H9 (cell line): ENCODE data around the gene B3GLCT. TPM values are rescaled to one million over a fixed set of nuclear protein-coding genes. Genes with fewer than 3 reads are reported as not detected.

ENCODE experiments used
- DNase-seq: peaks from one replicate; pipeline ENCODE4 v3.0.0-alpha.2; 2017
- H2AFZ ChIP-seq: one replicate; pipeline ENCODE4 v1.6.1; 2013; ENCODE audit warnings: mild to moderate bottlenecking, low read length, control low read depth, moderate library complexity
- H2AK5ac ChIP-seq: 2 replicates; pipeline ENCODE4 v1.6.1; 2013; ENCODE audit warnings: low read length, control low read depth, mixed read lengths; ENCODE audit not compliant: insufficient read length
- H2BK120ac ChIP-seq: one replicate; pipeline ENCODE4 v1.6.1; 2013; ENCODE audit warnings: low read depth, mild to moderate bottlenecking, low read length, control low read depth, inconsistent platforms; ENCODE audit not compliant: poor library complexity, severe bottlenecking
- H2BK12ac ChIP-seq: 2 replicates; pipeline ENCODE4 v1.6.1; 2013; ENCODE audit warnings: low read length, control low read depth, mixed read lengths, low read depth; ENCODE audit not compliant: insufficient read length
- H2BK15ac ChIP-seq: 2 replicates; pipeline ENCODE4 v1.6.1; 2013; ENCODE audit warnings: low read depth, low read length, control low read depth
- H2BK20ac ChIP-seq: one replicate; pipeline ENCODE4 v1.6.1; 2013; ENCODE audit warnings: low read depth, mild to moderate bottlenecking, low read length, control low read depth, inconsistent platforms; ENCODE audit not compliant: poor library complexity, severe bottlenecking
- H2BK5ac ChIP-seq: 2 replicates; pipeline ENCODE4 v1.6.1; 2013; ENCODE audit warnings: low read length, control low read depth, mixed read lengths; ENCODE audit not compliant: insufficient read length
- H3K14ac ChIP-seq: 2 replicates; pipeline ENCODE4 v1.6.1; 2013; ENCODE audit warnings: low read length, control low read depth; ENCODE audit not compliant: insufficient read depth
- H3K18ac ChIP-seq: 2 replicates; pipeline ENCODE4 v1.6.1; 2013; ENCODE audit warnings: low read depth, mild to moderate bottlenecking, mixed read lengths, low read length, control low read depth; ENCODE audit not compliant: insufficient read length
- H3K23ac ChIP-seq: 2 replicates; pipeline ENCODE4 v1.6.1; 2013; ENCODE audit warnings: low read length, control low read depth, mixed read lengths, low read depth; ENCODE audit not compliant: insufficient read length
- H3K23me2 ChIP-seq: 2 replicates; pipeline ENCODE4 v1.6.1; 2013; ENCODE audit warnings: low read depth, mild to moderate bottlenecking, mixed read lengths, low read length, control low read depth; ENCODE audit not compliant: insufficient read length, poor library complexity, severe bottlenecking
- H3K27ac ChIP-seq: 2 replicates; pipeline ENCODE4 v1.5.1; 2013; ENCODE audit warnings: low read length, control low read depth, mixed read lengths, low read depth; ENCODE audit not compliant: insufficient read length
- H3K27me3 ChIP-seq: 2 replicates; pipeline ENCODE4 v1.6.1; 2013; ENCODE audit warnings: low read length, control low read depth, inconsistent platforms; ENCODE audit not compliant: insufficient read depth
- H3K4ac ChIP-seq: 2 replicates; pipeline ENCODE4 v1.6.1; 2013; ENCODE audit warnings: low read depth, mild to moderate bottlenecking, control low read depth, inconsistent platforms, low read length, moderate library complexity
- H3K4me1 ChIP-seq: 2 replicates; pipeline ENCODE4 v1.6.1; 2013; ENCODE audit warnings: low read length, control low read depth, inconsistent platforms; ENCODE audit not compliant: insufficient read depth
- H3K4me2 ChIP-seq: 2 replicates; pipeline ENCODE4 v1.6.1; 2013; ENCODE audit warnings: low read length, control low read depth, mixed read lengths; ENCODE audit not compliant: insufficient read length, insufficient read depth
- H3K56ac ChIP-seq: 2 replicates; pipeline ENCODE4 v1.6.1; 2013; ENCODE audit warnings: low read depth, mild to moderate bottlenecking, mixed read lengths, low read length, control low read depth; ENCODE audit not compliant: insufficient read length
- H3K79me1 ChIP-seq: 2 replicates; pipeline ENCODE4 v1.6.1; 2013; ENCODE audit warnings: low read depth, mild to moderate bottlenecking, moderate library complexity, low read length, control low read depth, inconsistent platforms; ENCODE audit not compliant: insufficient read depth, poor library complexity, severe bottlenecking
- H3K79me2 ChIP-seq: 2 replicates; pipeline ENCODE4 v1.6.1; 2013; ENCODE audit warnings: low read length, control low read depth, inconsistent platforms; ENCODE audit not compliant: insufficient read depth
- H3K9ac ChIP-seq: 2 replicates; pipeline ENCODE4 v1.6.1; 2013; ENCODE audit warnings: low read length, control low read depth, mixed read lengths; ENCODE audit not compliant: insufficient read length; ENCODE audit errors: extremely low read depth
- H3K9me3 ChIP-seq: one replicate; pipeline ENCODE4 v1.6.1; 2013; ENCODE audit warnings: low read depth, low read length, inconsistent platforms; ENCODE audit not compliant: control insufficient read depth
- H3T11ph ChIP-seq: one replicate; pipeline ENCODE4 v1.6.1; 2013; ENCODE audit warnings: mild to moderate bottlenecking, low read length, control low read depth, inconsistent platforms
- H4K20me1 ChIP-seq: one replicate; pipeline ENCODE4 v1.6.1; 2013; ENCODE audit not compliant: control insufficient read depth, insufficient read length, insufficient read depth
- H4K5ac ChIP-seq: 2 replicates; pipeline ENCODE4 v1.6.1; 2013; ENCODE audit warnings: low read depth, mild to moderate bottlenecking, mixed read lengths, low read length, control low read depth; ENCODE audit not compliant: insufficient read length
- H4K8ac ChIP-seq: replicated peaks from 2 replicates; pipeline ENCODE4 v1.6.1; 2013; ENCODE audit warnings: low read length, control low read depth, mixed read lengths, low read depth; ENCODE audit not compliant: insufficient read length
- H4K91ac ChIP-seq: 2 replicates; pipeline ENCODE4 v1.6.1; 2013; ENCODE audit warnings: low read depth, mild to moderate bottlenecking, moderate library complexity, mixed read lengths, low read length, control low read depth; ENCODE audit not compliant: insufficient read length
- H3K27ac Mint-ChIP-seq, 3 experiments: 2 replicates in 2 of 3; 3 replicates in 1 of 3; pipeline ENCODE4 v1.8.0; 2020 to 2021; ENCODE audit warnings: mixed read lengths in 3 of 3, mild to moderate bottlenecking in 1 of 3, moderate library complexity in 1 of 3
- H3K27me3 Mint-ChIP-seq: 2 replicates; pipeline ENCODE4 v1.8.0; 2021; ENCODE audit warnings: low read depth, mild to moderate bottlenecking, moderate library complexity, mixed read lengths
- H3K36me3 Mint-ChIP-seq, 3 experiments: 2 replicates in 2 of 3; 3 replicates in 1 of 3; pipeline ENCODE4 v1.8.0; 2020 to 2021; ENCODE audit warnings: low read depth in 3 of 3, mixed read lengths in 3 of 3; ENCODE audit not compliant: insufficient read depth in 1 of 3
- H3K4me1 Mint-ChIP-seq, 2 experiments: 2 replicates each; pipeline ENCODE4 v1.8.0; 2020; ENCODE audit warnings: mixed read lengths in 2 of 2
- H3K4me3 Mint-ChIP-seq, 2 experiments: 2 replicates in 1 of 2; 3 replicates in 1 of 2; pipeline ENCODE4 v1.8.0; 2020 to 2021; ENCODE audit warnings: mild to moderate bottlenecking in 2 of 2, mixed read lengths in 2 of 2, moderate library complexity in 1 of 2
- H3K9me3 Mint-ChIP-seq, 2 experiments: 2 replicates in 1 of 2; 3 replicates in 1 of 2; pipeline ENCODE4 v1.8.0; 2020; ENCODE audit warnings: mild to moderate bottlenecking in 2 of 2, mixed read lengths in 2 of 2, moderate library complexity in 1 of 2
- WGBS: extraction: QIAGEN DNeasy Blood & Tissue Kit; methylation state at CpG from one replicate; pipeline ENCODE4 v1.1.7; 2013; ENCODE audit warnings: missing lambda C conversion rate, low lambda C conversion rate, mixed read lengths; ENCODE audit not compliant: insufficient read length; ENCODE audit errors: extremely low coverage; 5-methylcytosine and 5-hydroxymethylcytosine counted together
- total RNA-seq: library from RNA; stranded (reverse); gene quantifications from 2 replicates; pipeline ENCODE4 v1.2.1, GENCODE V29; 2021
- TF ChIP-seq, protein P1 (sequence below): fragments of 200-600 bp; sonication (generic); conservative IDR thresholded peaks from 3 replicates; pipeline ENCODE4 v1.8.0; 2021; ENCODE audit warnings: antibody characterized with exemption, mild to moderate bottlenecking

The B3GLCT gene
- total RNA-seq, 1 experiment from 2014 or later = 5.4 TPM

DNA sequence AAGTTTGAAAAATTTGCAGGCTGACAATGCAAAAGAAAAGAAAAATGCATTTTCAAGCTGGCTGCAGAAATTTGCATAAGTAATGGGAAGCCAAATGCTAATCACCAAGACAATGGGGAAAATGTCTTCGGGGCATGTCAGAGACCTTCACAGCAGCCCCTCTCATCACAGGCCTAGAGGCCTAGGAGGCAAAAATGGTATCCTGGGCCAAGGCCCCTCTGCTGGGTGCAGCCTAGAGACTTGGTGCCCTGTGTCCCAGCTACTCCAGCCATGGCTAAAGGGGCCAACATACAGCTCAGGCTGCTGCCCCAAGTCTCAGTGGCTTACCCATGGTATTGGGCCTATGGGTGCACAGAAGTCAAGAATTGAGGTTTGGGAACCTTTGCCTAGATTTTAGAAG lies 155.2 kb downstream of the B3GLCT start:
- peaks cover 3% of the 10 kb centered on the region; the same call in 1 of the 2 replicates for H3K4me1 ChIP-seq
- no peak overlapping the region for H4K8ac ChIP-seq
- no peak overlapping the region for H3K4me3 Mint-ChIP-seq
- peaks cover 27% of the 10 kb centered on the region for H3K9me3 ChIP-seq
- H2BK20ac ChIP-seq = no peak overlapping the region
- H3K9me3 Mint-ChIP-seq = peaks cover 40 to 48% of the 10 kb centered on the region in 2 experiments
- no peak overlapping the region for H3K27ac Mint-ChIP-seq
- no peak for DNase-seq
- TF ChIP-seq, protein P1, sequence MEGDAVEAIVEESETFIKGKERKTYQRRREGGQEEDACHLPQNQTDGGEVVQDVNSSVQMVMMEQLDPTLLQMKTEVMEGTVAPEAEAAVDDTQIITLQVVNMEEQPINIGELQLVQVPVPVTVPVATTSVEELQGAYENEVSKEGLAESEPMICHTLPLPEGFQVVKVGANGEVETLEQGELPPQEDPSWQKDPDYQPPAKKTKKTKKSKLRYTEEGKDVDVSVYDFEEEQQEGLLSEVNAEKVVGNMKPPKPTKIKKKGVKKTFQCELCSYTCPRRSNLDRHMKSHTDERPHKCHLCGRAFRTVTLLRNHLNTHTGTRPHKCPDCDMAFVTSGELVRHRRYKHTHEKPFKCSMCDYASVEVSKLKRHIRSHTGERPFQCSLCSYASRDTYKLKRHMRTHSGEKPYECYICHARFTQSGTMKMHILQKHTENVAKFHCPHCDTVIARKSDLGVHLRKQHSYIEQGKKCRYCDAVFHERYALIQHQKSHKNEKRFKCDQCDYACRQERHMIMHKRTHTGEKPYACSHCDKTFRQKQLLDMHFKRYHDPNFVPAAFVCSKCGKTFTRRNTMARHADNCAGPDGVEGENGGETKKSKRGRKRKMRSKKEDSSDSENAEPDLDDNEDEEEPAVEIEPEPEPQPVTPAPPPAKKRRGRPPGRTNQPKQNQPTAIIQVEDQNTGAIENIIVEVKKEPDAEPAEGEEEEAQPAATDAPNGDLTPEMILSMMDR = no peak
- no peak overlapping the region for H2BK120ac ChIP-seq
- no peak overlapping the region for H3K23ac ChIP-seq
- H3K36me3 Mint-ChIP-seq = peaks cover 15 to 31% (median 20%) of the 10 kb centered on the region in 3 experiments
- H3K14ac ChIP-seq = no peak overlapping the region
- H3K27me3 Mint-ChIP-seq = peaks cover 1% of the 10 kb centered on the region; the same call in 1 of the 2 replicates
- no peak overlapping the region for H2BK15ac ChIP-seq
- H2BK12ac ChIP-seq = no peak overlapping the region
- H3K9ac ChIP-seq = no peak overlapping the region
- H3K4me1 Mint-ChIP-seq = peaks cover 0 to 5% of the 10 kb centered on the region in 2 experiments; a peak in 3 of 4 replicates
- H3K18ac ChIP-seq = no peak overlapping the region
- no peak overlapping the region for H3T11ph ChIP-seq
- H3K56ac ChIP-seq = no peak overlapping the region
- H3K4me2 ChIP-seq = no peak overlapping the region
- H3K27ac ChIP-seq = no peak overlapping the region
- no peaks in the 10 kb centered on the region for H4K20me1 ChIP-seq
- H2AFZ ChIP-seq = no peak overlapping the region
- no peaks in the 10 kb centered on the region for H3K27me3 ChIP-seq
- H2BK5ac ChIP-seq = no peak overlapping the region
- no peaks in the 10 kb centered on the region for H3K23me2 ChIP-seq
- no peak overlapping the region for H2AK5ac ChIP-seq
- no CpG with 5 or more reads among the region's 1 CpG for WGBS
- H3K79me1 ChIP-seq = no peaks in the 10 kb centered on the region
- H3K4ac ChIP-seq = no peak overlapping the region
- H4K5ac ChIP-seq = no peak overlapping the region
- no peaks in the 10 kb centered on the region for H3K79me2 ChIP-seq
- no peak overlapping the region for H4K91ac ChIP-seq
